K562 (cell line): ENCODE data around the gene CSAD. TPM values are rescaled to one million over a fixed set of nuclear protein-coding genes. Genes with fewer than 3 reads are reported as not detected.

ENCODE experiments used
- GATA2 ChIP-seq: sonication (generic); formaldehyde crosslinking; IDR thresholded peaks from 2 replicates; pipeline ENCODE4 v1.4.0; 2020; ENCODE audit warnings: mild to moderate bottlenecking, missing genetic modification reagents
- HOXB6 ChIP-seq: fragments of 250-450 bp; sonication (Bioruptor Pico); IDR thresholded peaks from 2 replicates; pipeline ENCODE4 v1.5.1; 2022; ENCODE audit warnings: mild to moderate bottlenecking, borderline replicate concordance
- MYC ChIP-seq, 2 experiments: fragments of 250-450 bp in 1 of 2; sonication (Bioruptor Pico) in 1 of 2; IDR thresholded peaks; 2 replicates each; pipeline versions ENCODE4 v1.5.1 to v1.6.1; 2012 to 2021; ENCODE audit warnings: low read depth in 2 of 2, borderline replicate concordance in 1 of 2, improper control_type of control experiment in 1 of 2, low read length in 1 of 2, mild to moderate bottlenecking in 1 of 2, moderate library complexity in 1 of 2
- NFIC ChIP-seq: fragments of 450-650 bp; IDR thresholded peaks from 2 replicates; pipeline ENCODE4 v1.6.1; 2017; ENCODE audit warnings: mild to moderate bottlenecking, inconsistent platforms
- PTTG1 ChIP-seq: fragments of 450-650 bp; IDR thresholded peaks from 2 replicates; pipeline ENCODE4 v1.6.1; 2016; ENCODE audit warnings: low read depth, mild to moderate bottlenecking, missing genetic modification characterization, missing compliant biosample characterization
- RBM25 ChIP-seq: fragments of 200-400 bp; formaldehyde crosslinking; IDR thresholded peaks from 2 replicates; pipeline ENCODE4 v1.6.1; 2018; ENCODE audit warnings: low read length, low read depth, moderate library complexity; ENCODE audit not compliant: severe bottlenecking
- STAG1 ChIP-seq: sonication (generic); formaldehyde crosslinking; IDR thresholded peaks from 2 replicates; pipeline ENCODE4 v1.5.0; 2020; ENCODE audit warnings: missing genetic modification reagents, borderline replicate concordance
- TAF9B ChIP-seq: fragments of 450-650 bp; IDR thresholded peaks from 2 replicates; pipeline ENCODE4 v1.6.1; 2018; ENCODE audit warnings: mild to moderate bottlenecking; ENCODE audit not compliant: partially characterized antibody
- XRCC5 ChIP-seq: fragments of 200-400 bp; formaldehyde crosslinking; IDR thresholded peaks from 2 replicates; pipeline ENCODE4 v1.6.1; 2017; ENCODE audit warnings: low read depth, mild to moderate bottlenecking, low read length
- ZBTB7A ChIP-seq: IDR thresholded peaks from 2 replicates; pipeline ENCODE4 v1.6.1; 2011; ENCODE audit warnings: low read depth, mild to moderate bottlenecking, low read length, moderate library complexity, borderline replicate concordance; ENCODE audit not compliant: control insufficient read depth
- ZNF311 ChIP-seq: fragments of 250-450 bp; sonication (Bioruptor Pico); IDR thresholded peaks from 2 replicates; pipeline ENCODE4 v1.4.0; 2020; ENCODE audit warnings: mild to moderate bottlenecking, moderate library complexity
- ZNF41 ChIP-seq: fragments of 250-450 bp; sonication (Bioruptor Pico); conservative IDR thresholded peaks from 2 replicates; pipeline ENCODE4 v1.4.0; 2020; ENCODE audit warnings: mild to moderate bottlenecking
- polyA plus RNA-seq, 8 experiments: library from polyadenylated mRNA; depleted of rRNA in 4 of 8; stranded (reverse) in 5 of 8; unstranded in 3 of 8; fragments of >200 nt; fragmentation: Nextera tagmentation in 2 of 8; fragmentation: Illumina TruSeq in 1 of 8; extraction: Ambion mirVana in 2 of 8; extraction: Trizol in 1 of 8; gene quantifications; 2 replicates each; pipeline versions ENCODE4 v1.2.1 to v1.2.3, GENCODE V29; 2011 to 2014; ENCODE audit warnings: inconsistent platforms in 1 of 8, missing spikeins in 1 of 8
- total RNA-seq, 7 experiments: library from RNA; depleted of rRNA in 6 of 7; stranded (reverse); fragments of >200 nt in 6 of 7; fragmentation: Illumina TruSeq in 2 of 7; extraction: Trizol in 2 of 7; gene quantifications; 2 replicates each; pipeline versions ENCODE4 v1.2.1 to v1.2.3, GENCODE V29; 2011 to 2021; ENCODE audit warnings: low replicate concordance in 1 of 7
- TF ChIP-seq, protein P1 (sequence below): fragments of 250-450 bp; sonication (Bioruptor Pico); IDR thresholded peaks from 2 replicates; pipeline ENCODE4 v1.4.0; 2020; ENCODE audit warnings: mild to moderate bottlenecking, moderate library complexity
- TF ChIP-seq, protein P2 (sequence below): fragments of 450-650 bp; formaldehyde crosslinking; IDR thresholded peaks from 2 replicates; pipeline ENCODE4 v1.4.0; 2022; ENCODE audit warnings: missing genetic modification characterization
- TF ChIP-seq, protein P3 (sequence below): fragments of 200-800 bp; sonication (Bioruptor generic); IDR thresholded peaks from 2 replicates; pipeline ENCODE4 v1.6.1; 2016; ENCODE audit warnings: missing genetic modification characterization, missing compliant biosample characterization
- TF ChIP-seq, protein P4 (sequence below): fragments of 450-650 bp; IDR thresholded peaks from 2 replicates; pipeline ENCODE4 v1.6.1; 2014; ENCODE audit warnings: low read depth, mild to moderate bottlenecking, moderate library complexity, borderline replicate concordance

CSAD gene
- total and polyA plus RNA-seq, 9 of the 15 experiments (the other 6 are each of a cell fraction or from before 2014, with no cell fraction given): 1.8 to 19.6 (median 8.1) TPM

DNA sequence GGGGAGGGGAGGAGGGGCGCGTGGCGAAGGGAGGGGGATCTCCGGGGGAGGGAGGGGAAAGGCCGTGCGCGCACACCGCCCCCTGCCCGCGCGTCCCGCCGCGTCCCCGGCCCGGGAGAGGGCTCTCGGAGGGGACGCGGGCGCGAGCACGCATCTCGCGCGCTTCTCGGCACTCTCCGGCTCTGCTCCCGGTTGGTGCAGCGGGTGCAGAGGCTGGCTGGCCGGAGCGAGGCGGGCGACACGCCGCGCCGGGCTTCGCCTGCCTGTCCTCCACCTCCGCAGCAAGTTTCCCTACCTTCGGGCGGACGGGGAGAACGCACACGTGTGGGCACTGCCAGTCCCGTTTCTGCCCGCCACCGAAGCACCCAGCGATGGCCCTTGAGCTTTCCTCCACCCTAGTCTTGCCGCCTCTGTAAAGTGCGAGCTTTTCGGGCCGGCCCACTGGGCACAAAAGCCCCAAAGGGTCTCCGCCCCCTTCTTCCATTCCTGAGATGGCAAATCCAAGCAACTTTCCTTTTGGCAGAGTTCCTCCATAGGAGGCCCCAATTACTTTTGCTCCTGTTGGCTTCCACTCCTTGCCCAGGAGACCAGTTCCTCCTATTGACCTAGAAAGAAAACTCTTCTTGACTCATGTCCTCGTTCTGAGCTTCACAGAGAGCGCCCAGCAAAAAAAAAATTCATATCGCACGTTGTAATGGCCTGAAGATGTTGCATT lies 363 bp upstream of the CSAD start (continued):
- TF ChIP-seq, protein P1, sequence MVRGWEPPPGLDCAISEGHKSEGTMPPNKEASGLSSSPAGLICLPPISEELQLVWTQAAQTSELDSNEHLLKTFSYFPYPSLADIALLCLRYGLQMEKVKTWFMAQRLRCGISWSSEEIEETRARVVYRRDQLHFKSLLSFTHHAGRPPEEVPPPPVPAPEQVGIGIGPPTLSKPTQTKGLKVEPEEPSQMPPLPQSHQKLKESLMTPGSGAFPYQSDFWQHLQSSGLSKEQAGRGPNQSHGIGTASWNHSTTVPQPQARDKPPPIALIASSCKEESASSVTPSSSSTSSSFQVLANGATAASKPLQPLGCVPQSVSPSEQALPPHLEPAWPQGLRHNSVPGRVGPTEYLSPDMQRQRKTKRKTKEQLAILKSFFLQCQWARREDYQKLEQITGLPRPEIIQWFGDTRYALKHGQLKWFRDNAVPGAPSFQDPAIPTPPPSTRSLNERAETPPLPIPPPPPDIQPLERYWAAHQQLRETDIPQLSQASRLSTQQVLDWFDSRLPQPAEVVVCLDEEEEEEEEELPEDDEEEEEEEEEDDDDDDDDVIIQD (CRISPR knock-in tag): no peak
- no peak for TF ChIP-seq GATA2 (CRISPR knock-in tag)
- TF ChIP-seq, protein P2, sequence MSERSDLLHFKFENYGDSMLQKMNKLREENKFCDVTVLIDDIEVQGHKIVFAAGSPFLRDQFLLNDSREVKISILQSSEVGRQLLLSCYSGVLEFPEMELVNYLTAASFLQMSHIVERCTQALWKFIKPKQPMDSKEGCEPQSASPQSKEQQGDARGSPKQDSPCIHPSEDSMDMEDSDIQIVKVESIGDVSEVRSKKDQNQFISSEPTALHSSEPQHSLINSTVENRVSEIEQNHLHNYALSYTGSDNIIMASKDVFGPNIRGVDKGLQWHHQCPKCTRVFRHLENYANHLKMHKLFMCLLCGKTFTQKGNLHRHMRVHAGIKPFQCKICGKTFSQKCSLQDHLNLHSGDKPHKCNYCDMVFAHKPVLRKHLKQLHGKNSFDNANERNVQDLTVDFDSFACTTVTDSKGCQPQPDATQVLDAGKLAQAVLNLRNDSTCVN (CRISPR knock-in tag): no peak
- no peak for TF ChIP-seq NFIC
- no peak for TF ChIP-seq XRCC5
- TF ChIP-seq TAF9B: no peak
- no peak for TF ChIP-seq ZNF41
- no peak for TF ChIP-seq ZNF311 (CRISPR knock-in tag)
- TF ChIP-seq, protein P3, sequence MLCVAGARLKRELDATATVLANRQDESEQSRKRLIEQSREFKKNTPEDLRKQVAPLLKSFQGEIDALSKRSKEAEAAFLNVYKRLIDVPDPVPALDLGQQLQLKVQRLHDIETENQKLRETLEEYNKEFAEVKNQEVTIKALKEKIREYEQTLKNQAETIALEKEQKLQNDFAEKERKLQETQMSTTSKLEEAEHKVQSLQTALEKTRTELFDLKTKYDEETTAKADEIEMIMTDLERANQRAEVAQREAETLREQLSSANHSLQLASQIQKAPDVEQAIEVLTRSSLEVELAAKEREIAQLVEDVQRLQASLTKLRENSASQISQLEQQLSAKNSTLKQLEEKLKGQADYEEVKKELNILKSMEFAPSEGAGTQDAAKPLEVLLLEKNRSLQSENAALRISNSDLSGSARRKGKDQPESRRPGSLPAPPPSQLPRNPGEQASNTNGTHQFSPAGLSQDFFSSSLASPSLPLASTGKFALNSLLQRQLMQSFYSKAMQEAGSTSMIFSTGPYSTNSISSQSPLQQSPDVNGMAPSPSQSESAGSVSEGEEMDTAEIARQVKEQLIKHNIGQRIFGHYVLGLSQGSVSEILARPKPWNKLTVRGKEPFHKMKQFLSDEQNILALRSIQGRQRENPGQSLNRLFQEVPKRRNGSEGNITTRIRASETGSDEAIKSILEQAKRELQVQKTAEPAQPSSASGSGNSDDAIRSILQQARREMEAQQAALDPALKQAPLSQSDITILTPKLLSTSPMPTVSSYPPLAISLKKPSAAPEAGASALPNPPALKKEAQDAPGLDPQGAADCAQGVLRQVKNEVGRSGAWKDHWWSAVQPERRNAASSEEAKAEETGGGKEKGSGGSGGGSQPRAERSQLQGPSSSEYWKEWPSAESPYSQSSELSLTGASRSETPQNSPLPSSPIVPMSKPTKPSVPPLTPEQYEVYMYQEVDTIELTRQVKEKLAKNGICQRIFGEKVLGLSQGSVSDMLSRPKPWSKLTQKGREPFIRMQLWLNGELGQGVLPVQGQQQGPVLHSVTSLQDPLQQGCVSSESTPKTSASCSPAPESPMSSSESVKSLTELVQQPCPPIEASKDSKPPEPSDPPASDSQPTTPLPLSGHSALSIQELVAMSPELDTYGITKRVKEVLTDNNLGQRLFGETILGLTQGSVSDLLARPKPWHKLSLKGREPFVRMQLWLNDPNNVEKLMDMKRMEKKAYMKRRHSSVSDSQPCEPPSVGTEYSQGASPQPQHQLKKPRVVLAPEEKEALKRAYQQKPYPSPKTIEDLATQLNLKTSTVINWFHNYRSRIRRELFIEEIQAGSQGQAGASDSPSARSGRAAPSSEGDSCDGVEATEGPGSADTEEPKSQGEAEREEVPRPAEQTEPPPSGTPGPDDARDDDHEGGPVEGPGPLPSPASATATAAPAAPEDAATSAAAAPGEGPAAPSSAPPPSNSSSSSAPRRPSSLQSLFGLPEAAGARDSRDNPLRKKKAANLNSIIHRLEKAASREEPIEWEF (CRISPR knock-in tag): no peak
- peak; percentile 40; the same call in 1 of the 2 replicates for TF ChIP-seq STAG1 (CRISPR knock-in tag)
- TF ChIP-seq RBM25: no peak
- TF ChIP-seq HOXB6 (CRISPR knock-in tag): no peak
- no peak for TF ChIP-seq PTTG1
- TF ChIP-seq ZBTB7A: 0 out of 2 replicates have a peak, but pooled peaks have one; percentile 26
- TF ChIP-seq, protein P4, sequence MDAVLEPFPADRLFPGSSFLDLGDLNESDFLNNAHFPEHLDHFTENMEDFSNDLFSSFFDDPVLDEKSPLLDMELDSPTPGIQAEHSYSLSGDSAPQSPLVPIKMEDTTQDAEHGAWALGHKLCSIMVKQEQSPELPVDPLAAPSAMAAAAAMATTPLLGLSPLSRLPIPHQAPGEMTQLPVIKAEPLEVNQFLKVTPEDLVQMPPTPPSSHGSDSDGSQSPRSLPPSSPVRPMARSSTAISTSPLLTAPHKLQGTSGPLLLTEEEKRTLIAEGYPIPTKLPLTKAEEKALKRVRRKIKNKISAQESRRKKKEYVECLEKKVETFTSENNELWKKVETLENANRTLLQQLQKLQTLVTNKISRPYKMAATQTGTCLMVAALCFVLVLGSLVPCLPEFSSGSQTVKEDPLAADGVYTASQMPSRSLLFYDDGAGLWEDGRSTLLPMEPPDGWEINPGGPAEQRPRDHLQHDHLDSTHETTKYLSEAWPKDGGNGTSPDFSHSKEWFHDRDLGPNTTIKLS: peak; percentile 23; the same call in 1 of the 2 replicates
- TF ChIP-seq MYC (IDR thresholded peaks at IDR 0.05; ENCODE audit: low read depth, low read length): no peak; the same call in 1 of the 2 replicates
- TF ChIP-seq MYC (CRISPR knock-in tag; IDR thresholded peaks at IDR 0.05; ENCODE audit: borderline replicate concordance, low read depth): no peak
